Measurements from ENCODE around the gene SNED1.

The SNED1 gene

GRCh38 chr2:241049739-241050623 lies 51.6 kb downstream of the SNED1 start:
- no peak overlapping the region for H3K27ac ChIP-seq (ENCODE audit: insufficient read depth, low read length, poor library complexity, severe bottlenecking)
- H3K4me3 ChIP-seq (ENCODE audit: insufficient read depth, low read depth, low read length, poor library complexity, severe bottlenecking) = no peak overlapping the region
- H3K27me3 ChIP-seq (replicated peaks; ENCODE audit: control insufficient read depth, insufficient read depth, low read length, poor library complexity, severe bottlenecking) = no peaks in the 10 kb centered on the region
- no peaks in the 10 kb centered on the region for H3K9me3 ChIP-seq (ENCODE audit: control insufficient read depth, low read length)
- H3K4me1 ChIP-seq (ENCODE audit: control insufficient read depth, insufficient read depth, low read length, poor library complexity, severe bottlenecking) = no peaks in the 10 kb centered on the region
- H3K36me3 ChIP-seq (ENCODE audit: control insufficient read depth, insufficient read depth, low read length) = no peaks in the 10 kb centered on the region
- DNase-seq = no peak

- no peak for DNase-seq
- Histone ChIP-seq H3K36me3 (ENCODE audit: control insufficient read depth, insufficient read depth, low read length) (no peaks in the 10 kb centered on the region), H3K9me3 (ENCODE audit: control insufficient read depth, low read length) (no peaks in the 10 kb centered on the region), H3K27me3 (replicated peaks; ENCODE audit: control insufficient read depth, insufficient read depth, low read length, poor library complexity, severe bottlenecking) (no peaks in the 10 kb centered on the region), H3K4me1 (ENCODE audit: control insufficient read depth, insufficient read depth, low read length, poor library complexity, severe bottlenecking) (no peaks in the 10 kb centered on the region), H3K27ac (ENCODE audit: insufficient read depth, low read length, poor library complexity, severe bottlenecking) (no peak overlapping the region), H3K4me3 (ENCODE audit: insufficient read depth, low read depth, low read length, poor library complexity, severe bottlenecking) (no peak overlapping the region)
Observed at GRCh38 chr2:241050624-241051577, 52.5 kb downstream of the SNED1 start.

- H3K4me3 ChIP-seq (ENCODE audit: insufficient read depth, low read depth, low read length, poor library complexity, severe bottlenecking) = no peak overlapping the region
- no peaks in the 10 kb centered on the region for H3K36me3 ChIP-seq (ENCODE audit: control insufficient read depth, insufficient read depth, low read length)
- no peaks in the 10 kb centered on the region for H3K27me3 ChIP-seq (replicated peaks; ENCODE audit: control insufficient read depth, insufficient read depth, low read length, poor library complexity, severe bottlenecking)
- no peaks in the 10 kb centered on the region for H3K9me3 ChIP-seq (ENCODE audit: control insufficient read depth, low read length)
- DNase-seq = no peak
- H3K27ac ChIP-seq (ENCODE audit: insufficient read depth, low read length, poor library complexity, severe bottlenecking) = no peak overlapping the region
- H3K4me1 ChIP-seq (ENCODE audit: control insufficient read depth, insufficient read depth, low read length, poor library complexity, severe bottlenecking) = no peaks in the 10 kb centered on the region
Observed at GRCh38 chr2:241051578-241052487, 53.4 kb downstream of the SNED1 start.

- Histone ChIP-seq H3K27me3 (replicated peaks; ENCODE audit: control insufficient read depth, insufficient read depth, low read length, poor library complexity, severe bottlenecking) (no peaks in the 10 kb centered on the region), H3K4me3 (ENCODE audit: insufficient read depth, low read depth, low read length, poor library complexity, severe bottlenecking) (no peak overlapping the region), H3K27ac (ENCODE audit: insufficient read depth, low read length, poor library complexity, severe bottlenecking) (no peak overlapping the region), H3K4me1 (ENCODE audit: control insufficient read depth, insufficient read depth, low read length, poor library complexity, severe bottlenecking) (no peaks in the 10 kb centered on the region), H3K36me3 (ENCODE audit: control insufficient read depth, insufficient read depth, low read length) (no peaks in the 10 kb centered on the region), H3K9me3 (ENCODE audit: control insufficient read depth, low read length) (no peaks in the 10 kb centered on the region)
- no peak for DNase-seq
Observed at GRCh38 chr2:241052677-241053360, 54.4 kb downstream of the SNED1 start.

GRCh38 chr2:241053576-241054251 lies 55.3 kb downstream of the SNED1 start:
- no peaks in the 10 kb centered on the region for H3K4me1 ChIP-seq (ENCODE audit: control insufficient read depth, insufficient read depth, low read length, poor library complexity, severe bottlenecking)
- H3K27me3 ChIP-seq (replicated peaks; ENCODE audit: control insufficient read depth, insufficient read depth, low read length, poor library complexity, severe bottlenecking) = no peaks in the 10 kb centered on the region
- no peaks in the 10 kb centered on the region for H3K9me3 ChIP-seq (ENCODE audit: control insufficient read depth, low read length)
- H3K4me3 ChIP-seq (ENCODE audit: insufficient read depth, low read depth, low read length, poor library complexity, severe bottlenecking) = no peak overlapping the region
- no peak overlapping the region for H3K27ac ChIP-seq (ENCODE audit: insufficient read depth, low read length, poor library complexity, severe bottlenecking)
- no peaks in the 10 kb centered on the region for H3K36me3 ChIP-seq (ENCODE audit: control insufficient read depth, insufficient read depth, low read length)
- no peak for DNase-seq

- DNase-seq = no peak
- no peak overlapping the region for H3K4me3 ChIP-seq (ENCODE audit: insufficient read depth, low read depth, low read length, poor library complexity, severe bottlenecking)
- H3K36me3 ChIP-seq (ENCODE audit: control insufficient read depth, insufficient read depth, low read length) = no peaks in the 10 kb centered on the region
- H3K27me3 ChIP-seq (replicated peaks; ENCODE audit: control insufficient read depth, insufficient read depth, low read length, poor library complexity, severe bottlenecking) = no peaks in the 10 kb centered on the region
- no peak overlapping the region for H3K27ac ChIP-seq (ENCODE audit: insufficient read depth, low read length, poor library complexity, severe bottlenecking)
- H3K9me3 ChIP-seq (ENCODE audit: control insufficient read depth, low read length) = no peaks in the 10 kb centered on the region
- peaks cover 8% of the 10 kb centered on the region for H3K4me1 ChIP-seq (ENCODE audit: control insufficient read depth, insufficient read depth, low read length, poor library complexity, severe bottlenecking)
Observed at GRCh38 chr2:241061275-241061674, 62.9 kb downstream of the SNED1 start.

- Histone ChIP-seq H3K4me1 (ENCODE audit: control insufficient read depth, insufficient read depth, low read length, poor library complexity, severe bottlenecking) (peaks cover 8% of the 10 kb centered on the region), H3K27ac (ENCODE audit: insufficient read depth, low read length, poor library complexity, severe bottlenecking) (no peak overlapping the region), H3K4me3 (ENCODE audit: insufficient read depth, low read depth, low read length, poor library complexity, severe bottlenecking) (no peak overlapping the region), H3K9me3 (ENCODE audit: control insufficient read depth, low read length) (no peaks in the 10 kb centered on the region), H3K27me3 (replicated peaks; ENCODE audit: control insufficient read depth, insufficient read depth, low read length, poor library complexity, severe bottlenecking) (no peaks in the 10 kb centered on the region), H3K36me3 (ENCODE audit: control insufficient read depth, insufficient read depth, low read length) (no peaks in the 10 kb centered on the region)
- no peak for DNase-seq
Observed at GRCh38 chr2:241062389-241063092, 64.1 kb downstream of the SNED1 start.

- H3K4me3 ChIP-seq (ENCODE audit: insufficient read depth, low read depth, low read length, poor library complexity, severe bottlenecking) = no peak overlapping the region
- no peak for DNase-seq
- H3K27ac ChIP-seq (ENCODE audit: insufficient read depth, low read length, poor library complexity, severe bottlenecking) = no peak overlapping the region
- H3K9me3 ChIP-seq (ENCODE audit: control insufficient read depth, low read length) = no peaks in the 10 kb centered on the region
- H3K27me3 ChIP-seq (replicated peaks; ENCODE audit: control insufficient read depth, insufficient read depth, low read length, poor library complexity, severe bottlenecking) = no peaks in the 10 kb centered on the region
- H3K36me3 ChIP-seq (ENCODE audit: control insufficient read depth, insufficient read depth, low read length) = no peaks in the 10 kb centered on the region
- peaks cover 8% of the 10 kb centered on the region for H3K4me1 ChIP-seq (ENCODE audit: control insufficient read depth, insufficient read depth, low read length, poor library complexity, severe bottlenecking)
Observed at GRCh38 chr2:241063093-241063551, 64.7 kb downstream of the SNED1 start.

Data from effector memory CD4-positive, alpha-beta T cell (primary cell).